Activated CD4-positive, alpha-beta T cell treated with anti-CD3 and anti-CD28 coated beads, Interleukin-2, Interleukin-6, amounts not matched to agents 100 ng/mL and 50 ng/mL, durations not matched to agents 16 hours and 8 hours (primary cell): Measurements from ENCODE around the gene METTL21C.

Experiments
- DNase-seq: peaks from one replicate; pipeline ENCODE4 v3.0.0-alpha.2; 2020

The METTL21C gene

DNA sequence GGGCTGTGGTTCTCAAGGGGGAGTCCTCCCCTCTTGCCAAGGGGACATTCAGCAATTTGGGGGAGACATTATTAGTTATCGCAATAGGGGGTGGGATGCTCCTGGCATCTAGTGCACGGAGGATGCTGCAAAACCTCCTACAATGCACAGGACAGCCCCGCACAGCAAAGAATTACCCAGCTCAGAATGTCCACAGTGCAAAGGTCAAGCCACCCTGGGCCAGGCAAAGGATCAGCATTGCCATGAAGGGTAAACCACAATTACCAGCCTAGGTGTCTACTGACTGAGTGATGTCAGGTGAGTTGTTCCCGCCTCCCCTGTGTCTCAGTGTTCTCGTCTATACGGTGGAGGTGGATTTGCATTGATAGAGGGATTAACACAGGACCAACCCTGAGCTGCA lies 2.4 kb upstream of the METTL21C start:
- no peak for DNase-seq

DNA sequence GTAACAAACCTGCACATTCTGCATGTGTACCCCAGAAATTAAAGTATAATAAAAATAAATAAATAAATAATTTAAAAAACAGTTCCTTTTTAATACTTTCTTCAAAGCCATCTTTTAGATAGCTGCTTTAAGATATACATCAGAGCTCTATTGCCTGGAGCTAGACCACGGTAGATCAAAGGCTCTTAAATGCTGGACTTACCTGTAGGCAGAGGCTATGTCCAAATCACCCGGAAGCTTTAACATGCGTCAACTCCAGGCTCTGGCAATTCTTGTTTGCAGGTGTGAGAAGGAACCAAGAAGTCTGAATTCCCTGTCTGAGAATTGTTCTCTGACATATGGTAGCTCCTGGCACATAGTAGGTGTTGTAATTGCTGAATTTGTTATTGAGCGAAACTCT lies 1.6 kb upstream of the METTL21C start:
- no peak for DNase-seq

DNA sequence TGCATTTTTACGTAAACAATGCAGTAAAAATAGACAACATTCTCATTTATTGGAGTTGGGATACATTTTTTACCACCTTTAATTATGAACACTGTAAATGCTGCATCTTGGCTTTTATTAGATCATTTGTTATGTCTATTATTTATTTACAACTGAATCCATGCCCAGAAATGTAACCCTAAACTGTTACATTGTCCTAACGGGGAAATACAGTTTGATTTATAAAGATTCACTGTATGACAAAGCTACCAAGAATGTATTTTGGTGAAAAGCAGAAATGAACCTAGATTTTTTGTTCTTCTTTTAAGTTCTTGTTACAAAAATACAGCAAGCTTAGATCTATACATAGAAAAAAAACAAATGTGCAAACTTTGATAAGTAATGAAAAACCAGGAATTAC lies 1.1 kb downstream of the METTL21C start:
- DNase-seq: no peak

DNA sequence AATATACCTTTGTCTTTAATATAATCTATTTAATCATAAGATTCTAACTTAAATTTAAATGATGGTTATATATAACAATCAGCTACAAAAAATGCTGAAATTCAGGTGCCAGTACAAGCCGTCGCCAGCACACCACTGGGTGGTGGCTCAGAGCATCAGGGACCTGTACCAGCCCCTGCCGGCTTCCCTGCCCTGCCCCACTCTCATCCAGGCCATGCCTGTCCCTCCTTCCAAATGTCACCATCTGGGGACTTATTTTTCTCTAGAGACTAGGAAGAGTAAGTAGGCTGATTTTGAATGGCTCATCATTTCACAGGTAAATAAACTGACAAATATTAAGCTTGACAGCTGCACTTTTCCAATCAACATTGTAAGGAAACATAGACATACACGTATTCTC lies 1.6 kb downstream of the METTL21C start:
- DNase-seq: no peak

DNA sequence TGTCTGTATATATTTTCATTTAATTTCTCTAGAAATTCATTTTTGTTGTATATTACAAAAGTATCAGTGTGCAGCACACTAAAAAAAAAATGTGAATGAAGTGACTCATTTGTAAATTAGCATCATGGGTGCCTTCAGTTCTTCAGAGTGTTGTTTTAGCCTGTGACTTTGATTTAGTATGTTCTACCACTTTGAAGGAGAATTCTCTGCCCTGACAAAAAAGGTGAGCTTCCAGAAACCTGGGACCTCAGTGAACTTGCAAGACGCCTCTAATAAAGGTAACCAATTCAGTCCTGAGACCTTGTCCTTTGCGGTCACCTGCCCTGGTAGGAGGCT lies 2.4 kb downstream of the METTL21C start:
- DNase-seq: no peak

DNA sequence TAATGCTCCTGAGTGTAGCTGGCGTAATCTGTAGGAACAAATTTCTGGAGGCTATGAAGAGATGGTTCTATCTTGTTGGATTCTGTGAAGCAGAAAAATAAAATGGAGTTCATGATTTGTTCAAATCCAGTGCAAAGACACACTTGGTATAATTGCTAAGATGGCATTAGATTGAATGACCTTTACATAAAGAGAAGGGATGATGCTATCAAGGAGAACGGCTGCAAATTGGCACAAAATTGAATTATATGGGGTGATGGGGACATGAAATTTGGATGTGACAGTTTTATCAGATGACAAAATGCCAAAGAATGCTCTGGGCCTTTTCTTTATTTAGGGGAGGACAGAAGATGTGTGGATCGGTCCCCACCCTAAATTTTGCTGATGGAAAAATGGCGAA lies 4.0 kb downstream of the METTL21C start:
- no peak for DNase-seq

DNA sequence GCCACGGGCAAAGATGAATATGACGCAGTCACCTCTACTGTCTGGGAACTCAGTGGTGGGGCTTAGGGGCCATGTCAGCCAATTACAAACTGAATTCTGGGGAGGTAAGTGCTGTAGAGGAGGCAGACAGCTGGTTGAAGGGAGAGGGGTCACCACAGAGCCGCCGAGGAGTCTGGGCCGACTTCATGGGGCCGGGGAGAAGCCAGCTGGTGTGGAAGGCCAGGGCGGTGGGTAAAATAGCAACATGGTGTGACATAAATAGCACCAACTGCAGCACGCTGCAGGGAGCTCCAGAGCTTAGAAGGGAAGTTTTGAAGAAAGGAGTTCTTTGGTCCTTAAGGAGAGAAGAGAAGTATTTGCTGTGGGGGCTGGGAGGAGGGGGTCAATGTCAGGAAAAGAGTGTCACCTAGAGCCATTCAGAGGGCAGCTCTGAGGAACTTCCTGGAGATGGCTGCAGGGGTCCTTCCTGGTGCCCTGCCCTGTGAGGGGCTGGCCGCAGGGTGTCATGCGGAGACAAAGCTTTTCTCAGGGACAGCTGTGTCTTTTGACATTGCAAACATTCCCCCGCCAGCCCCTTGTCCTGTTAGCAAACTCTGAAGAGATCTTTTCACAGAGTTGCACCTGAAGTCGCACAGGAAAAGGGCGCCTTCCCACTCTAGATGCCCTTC lies 6.4 kb downstream of the METTL21C start:
- no peak for DNase-seq

DNA sequence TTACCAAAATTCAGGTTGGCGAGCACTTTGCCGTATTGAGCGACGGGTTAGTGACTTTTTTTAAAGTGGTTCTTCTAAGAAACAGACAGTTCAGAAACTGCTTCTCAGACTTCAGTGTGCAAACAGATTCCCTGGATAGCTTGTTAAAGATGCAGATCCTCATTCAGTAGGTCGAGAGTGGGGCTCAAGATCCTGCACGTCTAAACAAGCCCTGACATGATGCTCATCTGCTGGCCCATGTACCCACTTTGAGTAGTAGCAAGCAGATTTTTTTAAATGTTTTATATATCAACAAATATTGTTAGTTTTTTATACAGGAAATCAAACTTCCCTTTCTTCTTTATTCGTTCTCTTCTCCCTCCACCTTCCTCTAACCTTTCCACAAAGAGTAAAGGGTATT lies 7.3 kb downstream of the METTL21C start:
- no peak for DNase-seq

DNA sequence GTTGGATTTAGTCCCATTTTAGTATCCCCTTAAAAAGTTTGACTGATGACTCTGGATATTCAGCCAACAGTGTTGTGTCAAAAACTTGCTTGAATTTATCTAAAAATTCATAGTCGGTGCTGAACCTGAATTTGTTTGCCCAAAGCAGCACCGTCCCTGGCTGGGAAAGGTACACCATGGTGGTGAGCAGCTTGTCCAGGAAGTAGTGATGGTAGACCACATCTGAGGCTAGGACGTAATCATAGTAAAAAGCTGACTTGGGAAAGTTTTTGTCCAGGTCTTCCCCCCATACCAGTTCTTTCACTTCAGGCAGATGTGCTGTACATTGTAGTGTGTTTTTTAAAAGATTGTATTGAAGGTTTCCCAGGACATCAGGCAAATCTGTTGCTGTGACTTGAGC lies 8.8 kb downstream of the METTL21C start:
- DNase-seq: no peak

DNA sequence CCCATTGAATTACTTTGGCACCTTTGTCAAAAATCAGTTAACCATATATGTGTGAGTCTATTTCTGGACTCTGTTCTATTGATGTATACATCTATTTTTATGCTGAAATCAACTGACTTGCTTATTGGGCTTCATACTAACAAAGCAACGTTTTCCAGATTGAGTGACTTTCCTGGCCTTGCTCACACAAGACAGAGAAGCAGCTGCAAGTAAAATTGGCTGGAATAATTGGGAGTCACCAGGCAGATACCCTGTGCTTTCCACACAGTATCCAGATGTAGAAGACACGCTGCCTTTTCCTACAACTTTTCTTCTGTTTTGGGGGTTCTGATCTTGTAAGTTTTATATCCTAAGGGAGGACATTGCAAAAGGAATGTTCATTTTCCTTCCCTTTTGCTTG lies 11.2 kb downstream of the METTL21C start:
- no peak for DNase-seq

DNA sequence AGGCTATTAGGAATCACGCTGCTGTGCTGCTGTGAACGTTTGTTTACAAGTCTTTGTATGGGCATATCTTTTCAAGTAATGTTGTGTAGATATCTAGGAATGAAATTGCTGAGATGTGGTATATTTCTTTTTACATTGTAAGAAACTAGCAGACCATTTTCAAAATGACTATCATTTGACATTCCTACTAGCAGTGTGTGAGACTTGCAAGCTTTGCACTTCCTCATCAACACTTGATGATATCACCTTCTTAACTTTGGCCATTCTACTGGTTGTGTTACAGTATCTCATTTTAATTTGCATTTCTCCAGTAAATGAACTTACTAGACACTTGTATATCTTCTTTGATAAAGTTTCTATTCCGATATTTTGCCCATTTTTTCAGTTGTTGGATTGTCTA lies 12.1 kb downstream of the METTL21C start:
- DNase-seq: peak; percentile 13

DNA sequence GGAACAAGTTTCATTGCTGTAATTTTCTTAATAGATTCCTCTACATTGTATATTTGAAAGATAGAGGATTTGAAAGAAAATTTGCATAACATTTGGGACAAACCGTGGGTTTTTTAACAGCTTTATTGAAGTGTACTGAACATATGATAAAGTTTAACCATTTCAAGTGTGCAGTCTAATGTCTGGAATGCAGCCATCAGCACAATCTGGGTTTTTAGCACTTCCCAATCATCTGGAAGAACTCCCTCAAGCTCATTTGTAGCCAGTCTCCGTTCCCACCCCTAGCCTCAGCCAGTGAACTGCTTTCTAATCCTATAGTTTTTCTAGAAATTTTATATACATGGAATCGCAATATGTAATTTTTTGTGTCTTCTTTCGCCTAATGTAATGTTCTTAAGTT lies 12.6 kb downstream of the METTL21C start:
- no peak for DNase-seq

DNA sequence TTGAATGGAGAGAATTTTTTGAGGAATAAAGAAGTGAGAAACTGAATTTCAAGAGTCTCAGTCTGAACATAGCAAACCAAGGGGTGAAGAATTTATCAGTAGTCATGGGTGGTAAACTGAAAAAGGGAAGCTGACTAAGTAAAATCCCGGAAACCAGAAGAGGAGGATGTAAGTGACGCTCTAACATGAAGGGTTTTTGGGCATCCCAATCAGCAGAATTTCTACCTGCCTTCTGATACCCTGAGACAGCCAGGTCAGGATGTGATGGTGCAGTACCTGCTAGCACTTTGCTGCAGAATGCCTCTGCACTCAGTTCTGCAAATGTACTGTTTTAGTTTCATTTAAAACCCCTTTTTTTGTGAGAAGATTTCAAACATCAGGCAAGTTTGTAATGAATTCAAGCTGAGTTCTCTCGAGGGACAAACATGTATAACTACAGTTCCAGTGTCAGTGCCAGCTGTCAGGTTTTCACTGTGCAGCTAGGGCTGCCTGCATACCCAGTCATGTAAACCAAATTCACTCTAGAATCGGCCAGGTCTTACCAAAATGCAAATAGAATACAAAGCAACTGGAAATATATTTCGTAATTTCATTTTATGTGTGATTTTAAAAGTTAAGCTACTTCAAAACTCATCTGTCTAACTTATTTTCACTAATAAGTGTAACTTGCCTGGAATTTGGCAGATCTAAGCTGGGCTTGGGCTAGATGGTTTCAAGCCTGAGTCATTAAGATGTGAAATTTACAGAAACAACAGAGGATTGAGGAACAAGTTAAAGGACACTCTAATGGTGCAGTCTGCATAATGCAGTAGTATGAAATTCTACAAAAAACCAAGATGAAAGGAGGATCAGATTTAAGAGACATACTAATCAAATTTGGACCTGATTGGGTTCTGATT lies 13.8 kb downstream of the METTL21C start:
- peak; percentile 14 for DNase-seq

DNA sequence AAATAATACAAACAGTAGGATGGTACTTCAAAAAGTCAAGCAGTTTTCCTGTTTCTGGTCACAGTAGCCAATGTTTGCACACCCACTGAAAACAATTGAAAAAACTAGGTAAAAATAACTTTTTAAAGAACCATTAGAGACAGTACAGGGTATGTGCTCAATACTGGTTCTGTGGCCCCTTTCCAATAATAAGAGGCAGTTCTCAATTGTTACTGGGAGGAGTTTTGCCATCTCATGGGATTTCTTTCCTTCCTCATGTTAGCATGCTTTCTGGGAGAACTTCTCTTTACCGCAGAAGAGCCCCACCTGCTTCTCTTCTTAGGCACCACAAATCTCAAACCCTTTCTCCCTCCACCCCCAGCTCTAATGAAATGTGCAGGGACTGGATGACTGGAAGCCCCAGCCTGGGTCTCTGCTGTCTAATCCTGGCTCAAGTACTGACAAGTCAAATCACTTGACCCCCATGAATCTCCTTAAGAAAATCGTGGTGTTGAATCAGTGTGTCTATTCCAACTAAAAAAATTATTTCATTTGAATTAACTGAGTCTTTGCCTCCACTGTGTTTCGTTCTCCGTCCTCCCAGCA lies 14.6 kb downstream of the METTL21C start:
- no peak for DNase-seq

DNA sequence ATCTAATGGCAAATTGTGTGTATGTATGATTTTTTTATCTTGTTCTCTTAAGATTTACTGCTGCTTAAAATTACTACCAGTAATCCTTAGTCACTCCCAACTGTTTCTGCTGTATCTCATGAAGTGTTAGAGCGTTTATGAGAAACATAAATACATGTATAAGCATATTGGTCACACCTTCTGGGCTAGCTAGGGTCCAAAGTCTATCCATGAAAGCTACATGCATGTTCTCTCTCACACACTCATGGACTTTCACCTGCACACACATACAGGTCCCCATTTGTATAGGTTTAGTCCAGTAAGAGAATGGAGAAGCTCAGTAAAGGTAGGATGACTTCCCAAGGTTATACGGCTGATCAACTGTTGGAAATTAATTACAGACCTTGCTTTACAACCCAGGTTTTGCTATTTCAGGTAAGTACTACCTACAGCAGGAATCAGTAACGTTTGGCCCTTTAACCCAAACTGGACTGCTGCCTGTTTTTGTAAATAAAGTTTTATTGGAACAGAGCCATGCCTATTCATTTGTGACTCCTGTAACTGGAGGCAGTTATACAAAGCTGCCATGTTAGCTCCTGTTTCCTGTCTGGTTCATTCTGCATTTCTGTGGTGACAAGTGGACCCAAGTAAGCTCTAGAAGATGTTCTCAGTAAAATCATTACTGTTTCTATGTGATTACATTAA lies 15.3 kb downstream of the METTL21C start:
- no peak for DNase-seq

DNA sequence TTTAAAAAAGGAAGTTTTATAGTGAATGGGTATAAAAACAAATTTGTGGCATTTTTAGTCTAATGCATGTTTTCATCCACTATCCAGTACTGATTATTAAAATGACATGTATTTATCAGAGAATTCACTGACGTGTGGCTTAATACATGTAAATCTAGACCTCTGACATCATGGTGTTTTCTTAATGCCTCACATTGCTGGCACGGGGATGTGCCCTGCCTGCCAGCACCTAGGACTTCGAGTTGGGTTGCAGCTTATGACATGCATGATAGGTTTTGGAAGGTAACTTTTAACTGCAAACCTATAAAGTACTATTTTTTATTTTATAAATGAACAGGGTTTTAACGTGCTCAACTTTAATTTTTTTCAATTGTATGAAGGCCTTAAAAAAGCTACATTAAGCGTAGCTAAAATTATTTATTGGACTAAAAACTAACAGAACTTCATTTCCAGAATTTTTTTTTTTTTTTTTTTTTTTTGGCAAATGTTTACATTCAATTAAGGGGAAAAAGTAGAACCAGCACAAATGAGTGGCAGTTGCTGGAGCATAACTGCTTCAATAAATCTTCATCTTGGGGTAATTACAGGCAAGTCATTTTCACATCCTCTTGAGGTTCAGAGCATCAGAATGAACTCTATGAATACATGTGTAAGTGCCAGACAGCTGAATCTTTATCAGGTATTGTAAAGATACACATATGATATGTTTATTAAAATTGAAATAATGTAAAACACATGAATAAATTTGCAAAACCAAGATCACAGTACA lies 16.3 kb downstream of the METTL21C start:
- DNase-seq: no peak

DNA sequence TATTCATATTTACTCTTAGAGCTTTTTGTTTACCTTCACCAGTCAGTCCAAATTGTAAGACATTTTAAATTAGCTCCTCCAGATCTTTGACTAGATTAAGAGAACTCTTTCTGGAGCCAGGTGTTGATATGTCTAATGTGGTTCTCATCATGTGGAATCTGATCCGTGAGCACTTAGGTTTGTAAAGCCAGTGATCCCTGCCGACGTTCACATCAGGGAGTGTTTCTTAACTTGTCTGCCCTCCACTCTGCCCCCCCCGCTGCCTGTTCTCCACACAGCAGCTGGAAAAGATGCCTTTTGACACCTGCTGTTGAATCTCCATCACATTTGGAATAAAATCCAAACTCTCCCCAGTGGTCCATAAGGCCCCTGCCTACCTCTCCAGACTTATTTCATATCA lies 17.7 kb downstream of the METTL21C start:
- DNase-seq: no peak

DNA sequence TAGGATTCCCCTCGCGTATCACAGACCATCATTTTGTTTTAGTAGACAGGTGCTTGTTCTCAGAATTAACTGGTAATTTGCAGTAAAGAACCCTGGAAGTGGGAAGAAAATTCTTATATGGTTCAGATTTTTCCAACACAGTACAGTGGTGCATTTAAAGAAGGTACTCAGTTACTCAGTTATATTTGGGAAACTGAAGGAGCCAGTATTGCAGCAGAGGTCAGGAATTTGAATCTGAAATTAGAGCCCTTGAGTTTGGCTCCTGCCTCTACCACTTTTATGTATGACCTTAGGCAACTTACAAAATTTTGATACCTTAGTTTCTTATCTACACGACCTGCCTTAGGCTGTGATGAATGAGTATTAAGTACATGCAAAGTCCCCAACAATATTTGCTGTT lies 19.7 kb downstream of the METTL21C start:
- DNase-seq: no peak

DNA sequence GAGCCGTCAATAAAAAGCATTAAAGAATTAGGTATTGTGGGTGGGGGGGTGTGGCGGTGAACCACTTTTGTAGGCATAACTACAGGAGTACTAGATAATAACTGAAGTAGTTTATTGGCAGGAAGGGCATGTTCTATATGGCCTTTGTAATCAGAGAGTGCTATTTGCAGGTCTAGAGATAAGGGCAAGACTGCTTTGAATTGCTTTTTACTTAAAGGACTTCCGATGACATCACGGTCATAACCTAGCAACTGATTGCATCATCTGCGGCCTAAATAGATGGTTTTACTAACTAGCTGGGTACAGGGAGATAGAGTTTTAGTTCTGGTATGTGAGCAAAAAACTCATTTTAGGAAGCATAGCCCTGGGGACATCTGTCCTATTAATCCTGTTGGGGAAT lies 24.7 kb downstream of the METTL21C start:
- no peak for DNase-seq

DNA sequence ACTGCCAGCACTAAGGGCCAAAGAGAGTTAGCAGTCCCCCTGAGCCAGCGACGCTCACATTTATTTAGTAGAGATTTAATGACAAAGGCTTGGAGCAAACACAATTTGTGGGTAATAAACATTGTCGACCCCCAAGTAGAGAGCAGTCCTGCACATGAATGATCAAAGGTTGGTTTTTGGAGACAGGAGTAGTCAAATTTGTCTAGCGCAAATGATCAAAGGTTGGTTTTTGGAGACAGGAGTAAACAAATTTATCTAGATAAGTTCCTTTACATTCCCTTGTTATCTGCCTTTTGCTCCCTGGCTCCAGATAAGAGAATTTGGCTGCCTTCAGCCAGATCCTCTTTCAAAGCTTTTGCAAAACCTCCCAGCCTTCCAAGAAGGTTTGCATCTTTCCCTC lies 26.9 kb downstream of the METTL21C start:
- no peak for DNase-seq

DNA sequence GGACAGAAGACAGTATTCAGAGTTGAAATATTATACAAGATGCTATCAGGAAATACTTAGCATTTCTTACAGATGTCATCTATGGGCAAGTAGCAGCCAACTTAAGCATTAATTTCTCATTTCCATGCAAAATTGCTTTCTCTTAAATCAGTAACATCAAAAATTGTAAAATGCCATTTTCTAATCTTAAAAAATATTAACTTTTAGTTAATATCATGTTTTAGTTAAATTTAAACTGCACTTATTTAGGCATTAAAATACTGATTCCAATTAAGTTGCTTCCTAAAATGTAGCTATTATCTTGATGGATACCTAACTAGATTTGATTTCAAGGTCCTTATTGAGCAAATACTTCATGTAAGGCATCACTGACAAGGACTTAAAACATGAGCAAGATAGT lies 27.8 kb downstream of the METTL21C start:
- DNase-seq: no peak

DNA sequence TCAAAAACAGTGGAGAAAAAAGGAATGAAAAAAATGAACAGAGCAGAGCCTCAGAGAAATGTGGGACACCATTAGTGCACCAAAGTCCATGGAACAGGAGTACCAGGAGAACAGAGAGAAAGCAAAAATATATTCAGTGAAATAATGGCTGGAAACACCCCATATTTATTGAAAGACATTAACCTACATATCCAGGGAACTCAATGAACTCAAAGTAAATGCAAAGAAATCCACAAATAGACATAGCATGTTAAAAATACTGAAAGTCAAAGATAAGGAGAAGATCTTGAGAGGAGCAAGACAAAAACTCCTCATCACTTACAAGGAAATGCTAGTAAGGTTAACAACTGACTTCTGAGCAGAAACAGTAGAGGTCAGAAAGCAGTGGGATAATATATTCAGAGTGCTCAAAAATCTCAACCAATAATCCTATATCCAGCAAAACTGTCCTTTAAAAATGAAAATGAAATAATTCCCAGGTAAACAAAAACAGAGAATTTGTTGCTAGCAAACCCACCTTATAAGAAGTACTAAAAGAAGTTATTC lies 35.6 kb downstream of the METTL21C start:
- no peak for DNase-seq

DNA sequence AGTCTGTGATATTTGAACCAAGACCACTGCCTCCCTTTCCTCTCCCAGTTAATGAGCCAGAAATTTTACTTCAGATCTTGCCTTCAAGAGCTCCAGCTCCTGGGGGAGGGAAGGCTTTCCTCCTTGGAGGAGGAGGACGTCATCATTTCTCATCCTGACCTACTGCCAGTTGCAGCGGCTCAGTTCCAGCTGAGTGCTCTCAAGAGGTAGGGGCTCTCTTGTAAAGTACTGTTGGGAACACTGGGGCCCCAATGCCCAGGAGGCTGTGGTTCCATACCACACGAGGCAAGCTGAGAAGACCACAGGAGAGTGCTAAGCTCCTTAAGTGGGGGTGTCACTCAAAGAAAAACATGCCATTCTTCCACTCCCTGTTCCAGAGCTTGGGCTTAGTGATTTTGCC lies 36.2 kb downstream of the METTL21C start:
- no peak for DNase-seq
